GM18499 (cell line): ENCODE measurements around the gene RGS21.
"Not testable (repeated sequence)": the region's sequence is repeated elsewhere in the genome, so short reads cannot be mapped to it uniquely, and the experiment has no call there.

Experiments used
- ATAC-seq: cut with Tn5 transposase; IDR thresholded peaks from one replicate; pipeline ENCODE4 v1.9.1; 2021; ENCODE audit warnings: moderate number of reproducible peaks; ENCODE audit not compliant: insufficient read depth, unreplicated experiment

RGS21 gene, protein sequence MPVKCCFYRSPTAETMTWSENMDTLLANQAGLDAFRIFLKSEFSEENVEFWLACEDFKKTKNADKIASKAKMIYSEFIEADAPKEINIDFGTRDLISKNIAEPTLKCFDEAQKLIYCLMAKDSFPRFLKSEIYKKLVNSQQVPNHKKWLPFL

DNA sequence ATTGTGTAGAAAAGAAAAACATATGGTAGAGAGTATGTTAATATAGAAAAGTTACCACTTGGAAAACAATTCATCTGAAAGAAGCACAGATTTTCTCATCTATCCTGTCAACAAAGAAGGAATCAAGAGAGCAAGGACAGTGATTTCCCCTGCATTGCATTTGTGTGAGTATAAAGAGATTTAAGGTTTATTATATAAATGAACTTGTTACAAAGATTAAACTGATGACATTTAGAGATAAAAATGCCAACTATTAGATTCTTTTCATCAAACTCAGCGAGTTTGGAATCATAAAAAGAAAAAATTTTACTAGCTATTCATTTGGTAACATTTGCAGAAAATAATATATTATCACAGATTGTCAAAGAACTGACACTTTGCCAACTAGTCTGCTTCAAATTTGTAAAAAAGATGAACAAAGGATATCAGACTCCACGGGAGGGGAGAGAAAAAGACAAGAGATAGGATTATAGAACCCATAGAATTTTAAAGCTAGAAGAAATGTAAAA, at the start of gene RGS21:
TSS of gene RGS21 (plus strand) at position 51 of the 509 bp plus-strand sequence. CDS start 26,045 bp downstream, outside the sequence.
- ATAC-seq = no peak

DNA sequence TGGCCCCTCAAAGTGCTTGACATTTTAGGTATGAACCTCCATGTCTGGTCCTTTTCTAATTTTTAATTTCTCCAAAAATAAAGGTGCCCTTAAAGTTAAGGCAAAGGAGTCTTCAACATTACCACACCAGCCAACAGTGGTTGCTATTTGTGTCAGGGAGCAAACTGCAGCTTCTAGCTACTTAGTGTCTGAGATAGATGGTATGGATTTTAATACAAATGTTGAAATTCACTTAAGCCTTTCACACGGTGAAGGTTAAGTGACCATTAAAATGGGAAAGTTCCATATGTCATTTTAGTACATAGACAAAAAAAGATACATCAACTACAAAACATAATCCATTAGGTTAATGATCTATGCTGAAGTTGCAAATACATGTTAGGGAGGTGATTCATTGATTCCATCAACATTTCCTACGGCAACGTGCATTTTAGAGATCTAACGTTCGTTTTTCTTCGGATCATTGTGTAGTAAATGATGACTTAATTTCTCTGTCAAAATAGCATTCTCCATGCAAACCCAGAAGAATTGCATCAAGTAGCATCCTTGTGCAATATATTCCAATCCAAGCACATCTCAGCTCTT, 48.2 kb upstream of the RGS21 start:
- no peak for ATAC-seq

DNA sequence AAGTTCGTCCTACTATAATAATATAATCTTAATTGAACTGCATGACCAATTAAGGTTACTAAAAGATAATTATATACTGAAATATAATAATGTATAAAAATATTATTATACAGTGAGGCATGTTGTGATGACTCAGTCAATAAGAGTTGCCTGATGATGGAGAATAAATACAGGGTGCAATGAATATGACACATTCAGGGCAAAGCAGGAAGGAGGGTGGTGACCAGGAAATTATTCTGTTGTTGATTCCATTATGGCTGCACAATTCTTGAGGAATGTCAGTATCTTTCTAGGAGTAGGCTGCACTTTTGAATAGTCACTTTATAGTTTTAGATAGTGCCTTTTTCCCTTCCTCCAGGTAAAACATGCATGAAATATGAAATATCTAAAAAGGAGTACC, 46.4 kb upstream of the RGS21 start:
- ATAC-seq = no peak

DNA sequence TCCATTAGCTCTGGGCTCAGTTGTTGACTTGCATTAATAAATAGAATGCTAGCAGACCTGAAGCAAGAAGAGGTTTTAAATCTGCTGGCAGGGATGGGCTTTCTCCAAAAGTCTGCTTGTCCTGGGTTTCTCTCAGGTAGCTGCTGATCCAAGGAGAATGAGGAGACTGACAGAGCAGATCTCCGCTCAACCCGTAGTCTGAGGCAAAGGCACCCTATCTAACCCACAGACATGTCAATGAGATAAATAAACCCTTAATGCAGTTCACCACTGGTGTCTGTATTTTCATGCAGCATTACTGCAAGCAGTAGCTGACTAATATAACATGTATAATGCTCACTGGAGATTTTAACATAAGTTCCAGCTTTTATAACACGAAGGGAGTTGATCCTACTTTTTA, 44.1 kb upstream of the RGS21 start:
- no peak for ATAC-seq

DNA sequence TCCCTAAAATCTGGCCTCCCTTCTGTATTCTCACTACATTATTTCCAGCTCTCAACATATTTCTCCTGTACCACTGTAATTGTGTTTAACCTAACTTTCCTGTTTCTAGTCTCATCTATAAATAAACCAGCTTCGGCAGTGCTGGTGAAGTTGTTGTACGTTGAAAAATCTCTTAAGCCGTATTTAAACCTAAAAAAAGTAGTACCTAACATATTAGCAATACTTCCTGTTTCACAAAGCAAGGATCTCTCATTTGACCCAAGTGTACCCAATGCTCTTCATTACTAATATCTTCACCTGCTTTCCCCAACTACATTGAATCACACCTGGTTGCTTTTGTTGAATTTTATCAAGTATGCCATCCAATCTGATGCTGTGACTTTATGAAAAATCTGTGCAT, 42.2 kb upstream of the RGS21 start:
- no peak for ATAC-seq

DNA sequence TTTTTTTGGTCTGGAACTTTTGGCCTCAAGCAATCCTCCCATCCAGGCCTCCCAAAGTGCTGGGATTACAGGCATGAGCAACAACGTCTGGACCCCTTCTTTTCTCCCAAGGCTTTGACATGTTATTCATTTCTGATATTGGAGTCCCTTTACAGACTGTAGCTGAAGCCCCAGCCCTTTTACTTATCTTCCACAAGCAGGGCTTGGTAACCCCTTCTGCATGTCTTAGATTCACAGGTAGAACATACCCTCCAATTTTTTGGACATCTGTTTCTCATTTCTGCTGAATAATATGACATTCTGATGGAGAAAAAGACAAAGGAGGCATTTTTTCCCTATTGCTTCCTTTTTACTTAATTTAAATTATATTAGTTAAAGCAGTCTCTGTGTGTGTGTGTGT, 39.2 kb upstream of the RGS21 start:
- no peak for ATAC-seq

DNA sequence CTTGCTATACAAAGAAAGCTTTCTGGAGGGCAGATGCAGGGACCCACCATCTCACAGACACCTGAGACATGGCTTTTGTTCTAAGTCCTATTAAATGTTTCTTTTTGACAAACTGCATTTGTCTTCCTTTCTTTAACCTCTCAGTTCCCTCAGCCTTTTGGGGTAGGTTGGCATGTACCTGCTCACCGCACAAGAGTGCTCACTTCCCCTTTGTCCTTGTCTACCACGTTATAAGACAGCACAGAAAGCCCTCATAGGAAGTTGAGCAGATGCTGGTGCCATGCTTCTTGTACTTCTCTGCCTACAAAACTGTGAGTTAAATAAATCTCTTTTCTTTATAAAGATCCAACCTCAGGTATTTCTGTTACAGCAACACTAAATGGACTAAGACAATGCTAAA, 31.9 kb upstream of the RGS21 start:
- peak; percentile 67 for ATAC-seq

DNA sequence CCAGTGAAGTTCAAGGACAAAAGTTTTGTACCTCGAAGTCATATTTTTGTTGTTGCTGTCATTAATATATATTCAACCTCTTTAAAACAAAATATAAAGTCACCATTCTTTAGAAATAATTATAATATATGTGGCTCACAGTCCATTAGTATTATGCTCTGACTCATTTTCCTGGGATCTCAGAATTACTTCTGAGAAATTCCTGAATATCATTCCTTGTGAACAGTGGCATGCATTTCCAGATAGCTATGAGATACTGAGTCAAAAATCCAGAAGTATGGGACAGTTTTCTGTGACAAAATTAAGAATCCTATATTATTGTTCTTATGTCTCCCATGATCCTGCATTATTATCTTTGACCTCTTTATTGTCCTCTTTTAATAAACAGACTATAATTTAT, 13.8 kb upstream of the RGS21 start:
- ATAC-seq = no peak

GRCh38 chr1:192308314-192308713, 8.5 kb upstream of the RGS21 start:
- ATAC-seq = not testable (repeated sequence)

GRCh38 chr1:192311281-192311680, 5.5 kb upstream of the RGS21 start:
- no peak for ATAC-seq

- no peak for ATAC-seq
Observed at GRCh38 chr1:192327997-192328396, 11.2 kb downstream of the RGS21 start.

DNA sequence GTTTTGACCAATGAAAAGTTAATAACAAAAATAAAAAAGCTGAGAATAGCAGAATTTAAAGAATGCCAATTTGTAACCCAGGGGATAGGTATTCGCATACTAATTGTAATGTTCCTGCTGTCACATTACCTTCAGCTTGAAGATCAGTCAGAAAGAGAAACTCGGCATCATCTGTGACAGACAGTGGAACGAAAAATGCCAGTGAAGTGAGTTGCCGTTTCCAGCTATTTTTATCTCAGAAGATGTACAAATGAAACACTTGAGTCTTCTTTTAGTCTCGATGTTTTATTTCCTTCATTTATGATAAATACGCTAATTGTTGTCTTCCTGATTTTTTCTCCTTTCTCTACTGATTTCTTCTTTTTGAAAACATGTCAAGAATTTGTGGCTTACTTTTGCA, 26.1 kb downstream of the RGS21 start:
- ATAC-seq = no peak

- ATAC-seq = no peak
Observed at GRCh38 chr1:192343344-192343743, 26.6 kb downstream of the RGS21 start.

- ATAC-seq = no peak
Observed at GRCh38 chr1:192349314-192349713, 32.5 kb downstream of the RGS21 start.

GRCh38 chr1:192350356-192350755, 33.6 kb downstream of the RGS21 start:
- ATAC-seq = no peak

DNA sequence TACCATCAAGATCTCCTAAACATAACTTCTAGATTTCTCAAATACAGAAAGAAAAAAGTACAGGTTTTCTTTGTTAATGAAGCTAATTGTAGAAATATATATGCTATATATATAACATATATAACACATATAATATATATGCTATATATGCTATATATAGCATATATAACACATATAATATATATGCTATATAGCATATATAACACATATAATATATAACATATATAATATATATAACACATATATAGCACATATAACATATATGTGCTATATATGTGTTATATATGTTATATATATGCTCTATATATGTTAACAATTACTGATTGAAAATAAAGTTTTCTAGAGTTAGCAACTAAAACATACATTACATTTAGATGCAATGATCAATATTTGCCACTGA, 34.8 kb downstream of the RGS21 start:
- ATAC-seq = no peak

GRCh38 chr1:192357924-192358323, 41.1 kb downstream of the RGS21 start:
- ATAC-seq = no peak

GRCh38 chr1:192358402-192358801, 41.6 kb downstream of the RGS21 start:
- no peak for ATAC-seq

DNA sequence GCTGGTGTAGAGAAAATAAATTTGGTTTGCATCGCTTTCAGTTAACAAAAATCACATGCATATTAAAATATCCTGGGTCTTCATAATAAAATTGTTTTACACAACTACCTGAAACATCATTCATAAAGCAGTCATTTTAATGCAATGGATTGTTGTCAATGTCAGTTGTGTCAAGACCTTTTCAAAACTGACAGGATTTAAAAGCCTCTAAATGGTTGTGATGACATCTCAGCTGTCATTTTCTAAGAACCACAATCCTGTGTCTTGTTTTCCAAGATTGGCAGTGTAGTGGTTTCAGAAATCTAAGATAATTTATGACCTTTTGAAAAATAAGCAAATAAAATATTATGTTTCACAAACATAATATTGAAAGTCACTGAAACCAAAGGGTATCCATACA, 42.0 kb downstream of the RGS21 start:
- ATAC-seq = no peak

DNA sequence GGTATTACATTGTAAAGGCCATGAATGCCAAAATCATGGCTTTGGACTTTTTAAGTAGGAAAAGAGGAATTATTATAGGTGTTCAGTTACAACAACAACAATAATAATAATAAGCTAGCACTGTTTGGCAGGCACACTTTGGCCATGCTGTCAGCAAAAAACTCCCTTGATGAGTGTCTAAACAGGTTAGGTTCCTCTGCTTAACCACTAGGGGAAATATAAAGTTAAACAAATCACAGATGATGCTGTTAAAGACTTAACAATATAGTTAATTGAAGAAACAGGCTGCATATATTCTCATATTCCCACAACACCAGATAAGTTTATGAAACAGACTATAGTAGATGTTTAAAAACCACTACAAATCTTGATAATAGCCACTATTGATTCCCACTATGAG, 46.4 kb downstream of the RGS21 start:
- ATAC-seq = no peak

DNA sequence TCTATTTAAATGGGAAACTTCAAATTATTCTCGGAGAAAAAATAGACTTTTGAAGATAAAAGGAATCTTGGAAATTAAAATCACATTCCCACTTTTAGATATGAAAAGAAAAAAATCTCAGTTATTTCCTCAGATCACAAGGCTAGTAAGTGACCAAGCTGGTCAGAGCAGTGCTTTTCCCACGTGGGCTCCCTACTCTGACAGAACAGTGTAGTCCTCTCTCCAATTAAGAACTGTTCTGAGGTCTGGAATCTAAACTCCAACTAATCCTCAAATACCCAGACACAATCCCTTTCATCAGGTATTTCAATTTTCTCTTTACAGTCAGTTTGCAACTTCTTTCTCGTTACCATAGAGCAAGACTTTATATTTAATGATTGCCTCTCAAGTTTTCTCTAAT, 50.6 kb downstream of the RGS21 start:
- no peak for ATAC-seq

DNA sequence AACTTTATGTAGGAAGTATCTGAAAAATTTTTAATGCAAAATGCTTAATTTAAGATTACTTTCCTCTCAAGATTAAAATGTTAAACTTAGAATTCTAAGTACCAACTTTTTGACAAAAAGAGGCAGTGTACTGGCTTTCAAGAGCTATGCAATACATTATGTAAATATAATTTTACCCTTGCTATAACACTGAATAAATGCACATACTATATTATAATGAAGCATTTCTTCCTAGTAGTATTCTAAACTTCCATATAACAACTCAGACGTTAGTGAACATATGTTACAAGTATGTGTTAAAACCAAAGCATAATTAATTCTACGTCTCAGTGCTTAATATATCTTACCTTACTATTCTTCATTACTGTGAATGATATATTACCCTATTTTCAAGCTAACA, 58.5 kb downstream of the RGS21 start:
- ATAC-seq = no peak
